ENCODE results near the gene PSMD1. TPM values are rescaled to one million over a fixed set of nuclear protein-coding genes. Genes with fewer than 3 reads are reported as not detected.

The PSMD1 gene
- total RNA-seq, 1 donor from 2014 or later = 91.6 TPM

DNA sequence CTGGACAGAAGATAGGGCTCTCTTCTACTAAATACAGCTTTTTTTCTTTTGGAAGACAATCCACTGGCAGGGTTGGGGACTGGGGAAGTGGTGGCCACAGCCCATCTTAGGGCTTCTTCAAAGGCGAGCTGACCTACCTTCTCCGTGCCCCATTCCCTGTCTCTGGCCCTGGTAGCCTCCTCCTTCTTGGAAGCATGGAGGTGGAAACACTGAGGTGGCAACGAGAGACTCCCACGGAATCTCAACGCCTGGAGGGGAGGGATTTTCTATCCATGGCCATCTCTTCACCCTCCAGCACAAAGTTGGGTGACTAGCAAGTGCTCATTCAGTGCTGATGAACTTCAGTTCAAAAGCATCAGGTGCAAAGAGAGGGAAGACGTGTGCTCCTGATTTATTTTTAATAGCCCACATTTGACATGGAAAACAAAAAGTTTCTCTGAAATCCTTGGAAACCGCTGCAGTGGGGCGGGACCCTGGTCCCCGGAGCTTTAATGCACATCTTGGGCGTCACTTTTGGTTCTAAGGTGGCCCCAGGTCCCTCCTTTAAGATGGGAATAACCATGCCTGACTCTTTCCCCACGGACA is 141.1 kb downstream of the PSMD1 start:
- peak overlapping the region; percentile 71 for H3K27ac Mint-ChIP-seq
- no peak for DNase-seq (ENCODE audit: extremely low spot score, unreplicated experiment)
- no peaks in the 10 kb centered on the region for H3K9me3 Mint-ChIP-seq
- peak overlapping the region; percentile 96 for H3K4me3 Mint-ChIP-seq
- H3K4me1 Mint-ChIP-seq (ENCODE audit: unreplicated experiment) = peaks cover 12% of the 10 kb centered on the region
- peaks cover 4% of the 10 kb centered on the region for H3K27me3 Mint-ChIP-seq
- H3K36me3 Mint-ChIP-seq = peaks cover 5% of the 10 kb centered on the region
- TF ChIP-seq, protein P1, sequence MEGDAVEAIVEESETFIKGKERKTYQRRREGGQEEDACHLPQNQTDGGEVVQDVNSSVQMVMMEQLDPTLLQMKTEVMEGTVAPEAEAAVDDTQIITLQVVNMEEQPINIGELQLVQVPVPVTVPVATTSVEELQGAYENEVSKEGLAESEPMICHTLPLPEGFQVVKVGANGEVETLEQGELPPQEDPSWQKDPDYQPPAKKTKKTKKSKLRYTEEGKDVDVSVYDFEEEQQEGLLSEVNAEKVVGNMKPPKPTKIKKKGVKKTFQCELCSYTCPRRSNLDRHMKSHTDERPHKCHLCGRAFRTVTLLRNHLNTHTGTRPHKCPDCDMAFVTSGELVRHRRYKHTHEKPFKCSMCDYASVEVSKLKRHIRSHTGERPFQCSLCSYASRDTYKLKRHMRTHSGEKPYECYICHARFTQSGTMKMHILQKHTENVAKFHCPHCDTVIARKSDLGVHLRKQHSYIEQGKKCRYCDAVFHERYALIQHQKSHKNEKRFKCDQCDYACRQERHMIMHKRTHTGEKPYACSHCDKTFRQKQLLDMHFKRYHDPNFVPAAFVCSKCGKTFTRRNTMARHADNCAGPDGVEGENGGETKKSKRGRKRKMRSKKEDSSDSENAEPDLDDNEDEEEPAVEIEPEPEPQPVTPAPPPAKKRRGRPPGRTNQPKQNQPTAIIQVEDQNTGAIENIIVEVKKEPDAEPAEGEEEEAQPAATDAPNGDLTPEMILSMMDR (conservative IDR thresholded peaks at IDR 0.05) = no peak

DNA sequence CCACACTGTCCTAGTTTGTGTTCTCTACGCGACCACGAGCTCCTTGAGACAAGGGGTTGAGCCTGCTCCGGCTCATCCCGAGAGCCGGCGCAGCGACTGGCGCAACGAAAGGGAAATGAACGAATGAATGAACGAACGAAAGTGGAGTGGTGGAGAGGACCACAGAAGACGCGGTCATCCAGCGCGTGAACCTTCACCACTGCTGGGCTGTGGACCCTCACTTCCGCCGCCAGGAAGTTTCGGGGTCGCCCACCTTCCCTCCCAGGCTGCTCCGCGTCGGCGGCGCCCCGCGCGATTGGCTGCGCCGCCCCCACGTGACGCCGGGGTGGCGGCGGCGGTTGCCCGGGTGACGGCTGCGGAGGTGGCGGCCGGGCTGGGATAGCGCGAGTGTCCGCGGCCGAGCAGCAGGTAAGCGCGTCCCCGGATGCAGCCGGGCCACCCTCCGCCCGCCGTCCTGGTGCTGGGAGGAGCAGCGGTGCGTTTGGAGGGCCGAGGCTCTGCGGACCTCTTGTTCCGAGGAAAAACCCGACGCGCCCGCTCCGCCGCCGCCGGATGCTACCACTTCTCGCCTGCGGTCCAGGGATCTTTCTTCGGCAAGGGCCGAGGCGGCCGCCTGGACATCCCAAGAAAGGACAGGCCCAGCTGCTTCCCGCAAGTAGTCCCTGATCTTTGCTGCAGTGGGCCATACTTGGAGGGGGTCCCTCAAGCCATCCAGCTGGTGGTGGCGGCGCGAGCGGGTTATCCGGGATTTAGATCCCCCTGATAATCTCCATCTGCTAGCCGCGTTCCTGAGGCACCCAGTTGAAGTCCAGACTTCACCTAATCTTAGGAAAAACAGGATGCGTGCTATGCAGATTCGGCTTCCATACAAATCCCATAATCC is 141.9 kb downstream of the PSMD1 start, which contains the start of gene ARMC9:
TSS of gene ARMC9 (plus strand) at position 341 of the 883 bp plus-strand sequence. CDS start 7,608 bp downstream, outside the sequence.
- peaks cover 12% of the 10 kb centered on the region for H3K4me1 Mint-ChIP-seq (ENCODE audit: unreplicated experiment)
- DNase-seq (ENCODE audit: extremely low spot score, unreplicated experiment) = peak; percentile 86
- H3K4me3 Mint-ChIP-seq = peak within 1 kb of the TSS; percentile 96
- H3K27ac Mint-ChIP-seq = peak within 1 kb of the TSS; percentile 82
- TF ChIP-seq, protein P1 (conservative IDR thresholded peaks at IDR 0.05) = peak; percentile 41
- peaks cover 3% of the 10 kb centered on the region for H3K27me3 Mint-ChIP-seq
- no peaks in the 10 kb centered on the region for H3K9me3 Mint-ChIP-seq
- H3K36me3 Mint-ChIP-seq = peaks cover 10% of the 10 kb centered on the region

DNA sequence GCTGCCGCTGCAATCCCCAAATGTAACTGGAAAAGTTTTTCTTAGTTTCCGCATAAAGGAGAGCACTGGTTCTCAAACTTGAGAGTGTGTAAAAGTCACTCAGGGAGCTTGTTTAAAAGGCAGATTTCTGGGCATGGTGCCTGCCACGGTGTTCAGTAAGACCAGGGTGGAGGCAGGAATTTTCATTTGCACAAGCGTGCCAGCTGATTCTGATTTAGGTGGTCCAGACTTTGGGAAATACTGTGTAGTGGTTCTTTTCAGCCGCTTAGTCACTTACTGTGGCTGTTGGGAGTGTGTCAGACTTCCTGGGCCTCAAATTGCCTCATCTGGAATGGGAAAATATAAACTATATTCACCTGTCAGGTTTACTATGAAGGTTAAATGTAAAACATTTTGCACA is 142.6 kb downstream of the PSMD1 start:
- Mint-ChIP-seq H3K9me3 (no peaks in the 10 kb centered on the region), H3K4me3 (peak overlapping the region; percentile 95), H3K4me1 (ENCODE audit: unreplicated experiment) (peaks cover 12% of the 10 kb centered on the region), H3K27ac (peak overlapping the region; percentile 82), H3K27me3 (peaks cover 3% of the 10 kb centered on the region), H3K36me3 (peaks cover 12% of the 10 kb centered on the region)
- DNase-seq (ENCODE audit: extremely low spot score, unreplicated experiment) = no peak
- TF ChIP-seq, protein P1 (conservative IDR thresholded peaks at IDR 0.05) = no peak

DNA sequence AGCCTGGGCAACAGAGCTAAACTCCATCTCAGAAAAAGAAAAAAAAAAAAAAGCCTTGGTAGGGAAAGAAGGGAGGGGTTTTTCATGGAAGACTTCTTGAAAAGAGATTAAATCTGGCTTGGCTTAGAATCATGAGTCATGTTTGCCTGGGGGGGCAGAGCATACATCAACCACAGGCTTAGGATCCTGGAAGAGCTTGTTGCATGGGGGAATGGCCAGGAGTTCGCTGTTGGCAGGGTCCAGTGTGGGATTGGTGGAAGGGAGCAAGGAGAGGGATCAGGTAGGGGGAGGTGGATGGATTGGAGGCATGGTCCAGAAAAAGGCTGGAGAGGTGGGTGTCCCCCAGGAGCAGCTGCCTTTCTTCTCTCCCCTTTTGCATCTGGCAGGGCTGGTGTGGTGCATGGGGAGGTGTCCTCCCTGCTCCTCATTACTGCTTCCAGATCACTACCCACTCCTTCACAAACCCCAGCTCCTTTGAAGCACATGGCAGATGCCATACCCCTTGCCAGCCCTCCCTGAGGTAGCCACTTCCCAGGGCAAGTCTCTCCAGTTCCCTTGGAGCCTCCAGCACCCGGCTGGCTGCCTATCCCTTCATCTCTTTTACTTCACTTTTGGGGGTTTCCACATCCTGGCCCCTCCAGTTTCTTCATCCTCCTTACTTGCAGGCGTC is 144.3 kb downstream of the PSMD1 start:
- H3K9me3 Mint-ChIP-seq = no peaks in the 10 kb centered on the region
- TF ChIP-seq, protein P1 (conservative IDR thresholded peaks at IDR 0.05) = no peak
- peaks cover 17% of the 10 kb centered on the region for H3K36me3 Mint-ChIP-seq
- H3K4me1 Mint-ChIP-seq (ENCODE audit: unreplicated experiment) = peaks cover 12% of the 10 kb centered on the region
- peak overlapping the region; percentile 61 for H3K27ac Mint-ChIP-seq
- H3K4me3 Mint-ChIP-seq = peak overlapping the region; percentile 77
- H3K27me3 Mint-ChIP-seq = peaks cover 3% of the 10 kb centered on the region
- no peak for DNase-seq (ENCODE audit: extremely low spot score, unreplicated experiment)

DNA sequence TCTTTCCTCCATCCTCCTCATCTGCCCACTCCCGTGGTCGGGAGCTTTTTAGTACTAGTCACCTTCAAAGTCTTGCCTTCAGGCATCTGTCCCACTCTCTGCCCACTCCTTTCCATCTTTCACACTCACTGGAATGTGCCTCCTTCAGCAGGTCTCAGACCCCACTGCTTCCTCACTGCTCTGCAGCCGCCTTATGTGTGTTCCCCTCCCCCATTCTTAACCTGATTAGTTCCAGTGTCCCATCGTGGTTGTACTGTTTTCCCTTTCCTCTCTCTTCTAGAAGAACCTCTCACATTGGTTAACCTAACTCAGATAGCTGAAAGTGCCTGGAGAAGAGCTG is 144.8 kb downstream of the PSMD1 start:
- Mint-ChIP-seq H3K9me3 (no peaks in the 10 kb centered on the region), H3K4me3 (peak overlapping the region; percentile 77), H3K27ac (peak overlapping the region; percentile 61)

More for the DNA sequence above, 144.8 kb downstream of the PSMD1 start:
- TF ChIP-seq, protein P1 (conservative IDR thresholded peaks at IDR 0.05) = no peak
- DNase-seq (ENCODE audit: extremely low spot score, unreplicated experiment) = no peak
- Mint-ChIP-seq H3K27me3 (no peaks in the 10 kb centered on the region), H3K36me3 (peaks cover 17% of the 10 kb centered on the region), H3K4me1 (ENCODE audit: unreplicated experiment) (peaks cover 12% of the 10 kb centered on the region)
